HepG2 (cell line): ENCODE data around the gene TRIM31. TPM values are rescaled to one million over a fixed set of nuclear protein-coding genes. Genes with fewer than 3 reads are reported as not detected.

Source experiments
- CBFB ChIP-seq: sonication (generic); formaldehyde crosslinking; IDR thresholded peaks from 2 replicates; pipeline ENCODE4 v1.4.0; 2020; ENCODE audit warnings: missing genetic modification reagents
- CSRNP2 ChIP-seq: sonication (generic); formaldehyde crosslinking; conservative IDR thresholded peaks from 2 replicates; pipeline ENCODE4 v1.8.0; 2022; ENCODE audit warnings: low read depth, missing genetic modification reagents
- HNF4A ChIP-seq: sonication (generic); formaldehyde crosslinking; IDR thresholded peaks from 2 replicates; pipeline ENCODE4 v1.4.0; 2020; ENCODE audit warnings: missing genetic modification reagents
- IRF2 ChIP-seq: IDR thresholded peaks from 2 replicates; pipeline ENCODE4 v1.6.1; 2018; ENCODE audit warnings: missing genetic modification reagents, missing compliant biosample characterization
- NBN ChIP-seq: fragments of 450-650 bp; conservative IDR thresholded peaks from 2 replicates; pipeline ENCODE4 v1.6.1; 2017
- NFKBIZ ChIP-seq: IDR thresholded peaks from 2 replicates; pipeline ENCODE4 v1.6.1; 2018; ENCODE audit warnings: missing genetic modification reagents, missing compliant biosample characterization
- RARG ChIP-seq: sonication (generic); formaldehyde crosslinking; IDR thresholded peaks from 2 replicates; pipeline ENCODE4 v1.4.0; 2020; ENCODE audit warnings: low read depth, mild to moderate bottlenecking, missing genetic modification reagents
- SIN3B ChIP-seq: fragments of 150-350 bp; IDR thresholded peaks from 2 replicates; pipeline ENCODE4 v1.6.1; 2014; ENCODE audit warnings: low read length
- SKI ChIP-seq: fragments of 450-650 bp; IDR thresholded peaks from one replicate; pipeline ENCODE4 v1.6.1; 2018; ENCODE audit warnings: mild to moderate bottlenecking; ENCODE audit not compliant: partially characterized antibody
- SOX13 ChIP-seq, 3 experiments: fragments of 450-650 bp in 1 of 3; sonication (generic) in 1 of 3; formaldehyde crosslinking in 1 of 3; IDR thresholded peaks in 2 of 3; conservative IDR thresholded peaks in 1 of 3; 2 replicates each; pipeline versions ENCODE4 v1.5.0 to v1.6.1; 2016 to 2020; ENCODE audit warnings: antibody characterized with exemption in 1 of 3, mild to moderate bottlenecking in 1 of 3, missing compliant biosample characterization in 1 of 3, missing genetic modification reagents in 1 of 3, moderate library complexity in 1 of 3
- ZBTB38 ChIP-seq: sonication (generic); formaldehyde crosslinking; IDR thresholded peaks from 2 replicates; pipeline ENCODE4 v1.5.1; 2020; ENCODE audit warnings: mild to moderate bottlenecking, missing genetic modification reagents
- ZNF251 ChIP-seq: sonication (generic); formaldehyde crosslinking; IDR thresholded peaks from 2 replicates; pipeline ENCODE4 v1.9.0; 2021; ENCODE audit warnings: mild to moderate bottlenecking, missing genetic modification reagents
- ZNF562 ChIP-seq: sonication (generic); formaldehyde crosslinking; IDR thresholded peaks from 2 replicates; pipeline ENCODE4 v1.8.0; 2022; ENCODE audit warnings: missing genetic modification reagents, borderline replicate concordance
- ZNF883 ChIP-seq: sonication (generic); formaldehyde crosslinking; IDR thresholded peaks from 2 replicates; pipeline ENCODE4 v1.5.1; 2020; ENCODE audit warnings: mild to moderate bottlenecking, missing genetic modification reagents; ENCODE audit errors: not compliant biosample characterization
- polyA plus RNA-seq, 8 experiments: library from polyadenylated mRNA; depleted of rRNA in 3 of 8; stranded (reverse) in 7 of 8; unstranded in 1 of 8; fragments of >200 nt; fragmentation: Illumina TruSeq in 4 of 8; extraction: Trizol in 4 of 8; gene quantifications; 2 replicates each; pipeline versions ENCODE4 v1.2.1 to v1.2.3, GENCODE V29; 2011 to 2016; ENCODE audit warnings: low read depth in 4 of 8, missing spikeins in 1 of 8, mixed read lengths in 1 of 8; ENCODE audit not compliant: insufficient read depth in 1 of 8
- total RNA-seq, 5 experiments: library from RNA; depleted of rRNA; stranded (reverse); fragments of >200 nt; fragmentation: Illumina TruSeq; extraction: Trizol; gene quantifications; 2 replicates each; pipeline ENCODE4 v1.2.3, GENCODE V29; 2016; ENCODE audit warnings: low read depth in 1 of 5
- TF ChIP-seq, protein P1 (sequence below), 2 experiments: sonication (generic) in 1 of 2; formaldehyde crosslinking in 1 of 2; IDR thresholded peaks; 2 replicates each; pipeline versions ENCODE4 v1.6.1 to v1.9.0; 2014 to 2022; ENCODE audit warnings: antibody characterized with exemption in 1 of 2, borderline replicate concordance in 1 of 2, inconsistent platforms in 1 of 2, low read depth in 1 of 2, missing genetic modification reagents in 1 of 2
- TF ChIP-seq, protein P2 (sequence below): sonication (generic); formaldehyde crosslinking; IDR thresholded peaks from 2 replicates; pipeline ENCODE4 v1.4.0; 2020; ENCODE audit warnings: mild to moderate bottlenecking, missing genetic modification reagents
- TF ChIP-seq, protein P3 (sequence below): sonication (generic); formaldehyde crosslinking; IDR thresholded peaks from 2 replicates; pipeline ENCODE4 v1.4.0; 2020; ENCODE audit warnings: missing genetic modification reagents

Gene TRIM31
- total and polyA plus RNA-seq, 2 of the 13 experiments (the other 11 are each of a cell fraction or from before 2014, with no cell fraction given) = 0.13 to 0.51 TPM

DNA sequence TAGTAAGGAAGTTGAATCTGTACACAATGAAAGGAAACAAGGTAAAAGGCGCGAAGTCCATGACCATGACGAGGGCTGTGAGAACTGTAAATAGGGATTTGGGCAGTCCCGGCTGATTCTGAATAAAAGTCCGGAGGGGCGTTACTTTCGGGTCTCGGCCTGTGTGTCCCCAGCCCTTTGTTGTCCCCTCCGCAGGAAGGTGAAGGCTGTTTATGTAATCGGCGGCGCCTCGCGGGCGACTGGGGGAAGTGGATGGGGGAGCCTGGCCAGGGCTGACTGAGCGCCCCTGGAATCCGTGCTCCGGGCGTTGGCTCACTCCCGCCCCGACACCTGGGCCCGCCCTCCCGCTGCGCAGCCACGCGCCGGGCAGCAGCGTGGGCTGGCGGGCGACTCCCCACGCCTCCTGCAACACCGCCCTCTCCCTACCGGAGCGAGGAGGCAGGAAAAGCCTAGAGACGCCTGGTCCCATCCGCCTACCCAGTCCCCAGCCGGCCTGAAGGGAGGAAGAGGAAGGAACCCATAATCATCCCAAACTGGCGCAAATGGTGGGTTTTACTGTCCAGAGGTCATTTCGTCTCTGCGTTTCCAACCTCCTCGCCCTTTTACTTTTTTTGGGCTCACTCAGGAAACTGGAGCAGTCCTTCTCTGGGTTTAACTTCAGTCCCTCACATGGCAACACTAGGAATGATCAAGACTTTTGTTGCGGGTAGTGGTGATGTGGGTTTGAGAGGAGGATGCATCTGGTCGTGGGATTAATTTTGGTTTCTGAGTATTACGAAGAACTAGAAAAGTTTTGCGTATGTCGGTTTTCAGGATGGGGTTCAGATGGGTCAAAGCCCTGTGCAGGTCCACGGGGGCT, 12.1 kb downstream of the TRIM31 start (continued):
- TF ChIP-seq SOX13 (IDR thresholded peaks at IDR 0.05) (peak; percentile 51; the same call in 1 of the 2 replicates), SOX13 (CRISPR knock-in tag; conservative IDR thresholded peaks at IDR 0.05 in 1 of 2, IDR thresholded peaks at IDR 0.05 in 1 of 2) (peak in 1 of 2 experiments; percentile 82; a peak in 2 of 4 replicates), ZNF562 (CRISPR knock-in tag) (no peak), HNF4A (peak; percentile 80), SIN3B (no peak), ZNF883 (CRISPR knock-in tag) (peak; percentile 85), ZNF251 (CRISPR knock-in tag) (no peak), ZBTB38 (CRISPR knock-in tag) (peak; percentile 88), CBFB (CRISPR knock-in tag) (peak; percentile 24; the same call in 1 of the 2 replicates), NFKBIZ (0 out of 2 replicates have a peak, but pooled peaks have one; percentile 37), RARG (CRISPR knock-in tag) (no peak), NBN (no peak), CSRNP2 (CRISPR knock-in tag) (no peak), IRF2 (CRISPR knock-in tag) (peak; percentile 69; the same call in 1 of the 2 replicates), SKI (peak; percentile 60)
- TF ChIP-seq, protein P1, sequence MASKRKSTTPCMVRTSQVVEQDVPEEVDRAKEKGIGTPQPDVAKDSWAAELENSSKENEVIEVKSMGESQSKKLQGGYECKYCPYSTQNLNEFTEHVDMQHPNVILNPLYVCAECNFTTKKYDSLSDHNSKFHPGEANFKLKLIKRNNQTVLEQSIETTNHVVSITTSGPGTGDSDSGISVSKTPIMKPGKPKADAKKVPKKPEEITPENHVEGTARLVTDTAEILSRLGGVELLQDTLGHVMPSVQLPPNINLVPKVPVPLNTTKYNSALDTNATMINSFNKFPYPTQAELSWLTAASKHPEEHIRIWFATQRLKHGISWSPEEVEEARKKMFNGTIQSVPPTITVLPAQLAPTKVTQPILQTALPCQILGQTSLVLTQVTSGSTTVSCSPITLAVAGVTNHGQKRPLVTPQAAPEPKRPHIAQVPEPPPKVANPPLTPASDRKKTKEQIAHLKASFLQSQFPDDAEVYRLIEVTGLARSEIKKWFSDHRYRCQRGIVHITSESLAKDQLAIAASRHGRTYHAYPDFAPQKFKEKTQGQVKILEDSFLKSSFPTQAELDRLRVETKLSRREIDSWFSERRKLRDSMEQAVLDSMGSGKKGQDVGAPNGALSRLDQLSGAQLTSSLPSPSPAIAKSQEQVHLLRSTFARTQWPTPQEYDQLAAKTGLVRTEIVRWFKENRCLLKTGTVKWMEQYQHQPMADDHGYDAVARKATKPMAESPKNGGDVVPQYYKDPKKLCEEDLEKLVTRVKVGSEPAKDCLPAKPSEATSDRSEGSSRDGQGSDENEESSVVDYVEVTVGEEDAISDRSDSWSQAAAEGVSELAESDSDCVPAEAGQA (IDR thresholded peaks at IDR 0.05; ENCODE audit: low read depth) = peak; percentile 50; the same call in 1 of the 2 replicates
- TF ChIP-seq, protein P1 (CRISPR knock-in tag; IDR thresholded peaks at IDR 0.05; ENCODE audit: borderline replicate concordance) = no peak
- TF ChIP-seq, protein P2, sequence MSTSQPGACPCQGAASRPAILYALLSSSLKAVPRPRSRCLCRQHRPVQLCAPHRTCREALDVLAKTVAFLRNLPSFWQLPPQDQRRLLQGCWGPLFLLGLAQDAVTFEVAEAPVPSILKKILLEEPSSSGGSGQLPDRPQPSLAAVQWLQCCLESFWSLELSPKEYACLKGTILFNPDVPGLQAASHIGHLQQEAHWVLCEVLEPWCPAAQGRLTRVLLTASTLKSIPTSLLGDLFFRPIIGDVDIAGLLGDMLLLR (CRISPR knock-in tag) = no peak; the same call in 1 of the 2 replicates
- TF ChIP-seq, protein P3, sequence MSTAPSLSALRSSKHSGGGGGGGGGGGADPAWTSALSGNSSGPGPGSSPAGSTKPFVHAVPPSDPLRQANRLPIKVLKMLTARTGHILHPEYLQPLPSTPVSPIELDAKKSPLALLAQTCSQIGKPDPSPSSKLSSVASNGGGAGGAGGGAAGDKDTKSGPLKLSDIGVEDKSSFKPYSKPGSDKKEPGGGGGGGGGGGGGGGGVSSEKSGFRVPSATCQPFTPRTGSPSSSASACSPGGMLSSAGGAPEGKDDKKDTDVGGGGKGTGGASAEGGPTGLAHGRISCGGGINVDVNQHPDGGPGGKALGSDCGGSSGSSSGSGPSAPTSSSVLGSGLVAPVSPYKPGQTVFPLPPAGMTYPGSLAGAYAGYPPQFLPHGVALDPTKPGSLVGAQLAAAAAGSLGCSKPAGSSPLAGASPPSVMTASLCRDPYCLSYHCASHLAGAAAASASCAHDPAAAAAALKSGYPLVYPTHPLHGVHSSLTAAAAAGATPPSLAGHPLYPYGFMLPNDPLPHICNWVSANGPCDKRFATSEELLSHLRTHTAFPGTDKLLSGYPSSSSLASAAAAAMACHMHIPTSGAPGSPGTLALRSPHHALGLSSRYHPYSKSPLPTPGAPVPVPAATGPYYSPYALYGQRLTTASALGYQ (CRISPR knock-in tag) = peak; percentile 94
